Measurements from ENCODE around the gene DMWD.

DNA sequence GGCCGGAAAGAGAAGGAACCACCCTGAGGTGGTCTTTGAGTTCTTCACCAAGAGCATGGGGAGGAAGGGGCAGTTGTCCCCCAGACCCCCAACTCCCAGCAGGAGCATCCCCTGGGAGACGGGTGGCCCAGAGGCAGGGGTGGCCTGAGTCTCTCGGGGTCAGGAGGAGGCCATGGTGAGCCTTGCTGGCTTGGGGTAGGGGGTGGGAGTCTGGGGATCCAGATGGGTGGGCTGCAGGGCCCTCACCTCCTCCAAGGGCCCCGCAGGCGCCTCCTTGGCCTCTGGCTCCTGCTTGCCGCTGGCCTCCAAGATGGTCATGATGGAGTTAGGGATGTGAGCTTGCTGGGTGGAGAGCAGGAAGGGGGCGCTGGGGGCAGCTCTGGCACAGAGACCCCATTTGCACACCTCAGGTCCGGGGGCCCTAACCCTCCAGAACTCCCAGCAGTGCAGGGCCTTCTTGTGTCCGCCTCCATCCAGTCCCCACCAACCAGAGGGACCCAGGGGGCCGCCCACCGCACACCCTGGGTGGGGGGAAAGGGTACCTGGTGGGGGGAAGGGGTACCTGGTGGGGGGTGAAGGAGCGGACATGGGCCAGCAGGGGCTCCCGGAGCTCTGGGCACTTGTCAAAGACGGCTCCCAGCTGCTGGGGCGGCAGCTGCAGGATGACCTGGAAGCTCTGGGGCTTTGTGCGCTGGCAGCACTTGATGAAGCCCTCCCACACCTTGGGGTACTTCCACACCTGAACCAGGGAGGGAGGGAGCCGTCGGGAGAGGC, 23.8 kb upstream of the DMWD start:
- TF ChIP-seq, protein P1, sequence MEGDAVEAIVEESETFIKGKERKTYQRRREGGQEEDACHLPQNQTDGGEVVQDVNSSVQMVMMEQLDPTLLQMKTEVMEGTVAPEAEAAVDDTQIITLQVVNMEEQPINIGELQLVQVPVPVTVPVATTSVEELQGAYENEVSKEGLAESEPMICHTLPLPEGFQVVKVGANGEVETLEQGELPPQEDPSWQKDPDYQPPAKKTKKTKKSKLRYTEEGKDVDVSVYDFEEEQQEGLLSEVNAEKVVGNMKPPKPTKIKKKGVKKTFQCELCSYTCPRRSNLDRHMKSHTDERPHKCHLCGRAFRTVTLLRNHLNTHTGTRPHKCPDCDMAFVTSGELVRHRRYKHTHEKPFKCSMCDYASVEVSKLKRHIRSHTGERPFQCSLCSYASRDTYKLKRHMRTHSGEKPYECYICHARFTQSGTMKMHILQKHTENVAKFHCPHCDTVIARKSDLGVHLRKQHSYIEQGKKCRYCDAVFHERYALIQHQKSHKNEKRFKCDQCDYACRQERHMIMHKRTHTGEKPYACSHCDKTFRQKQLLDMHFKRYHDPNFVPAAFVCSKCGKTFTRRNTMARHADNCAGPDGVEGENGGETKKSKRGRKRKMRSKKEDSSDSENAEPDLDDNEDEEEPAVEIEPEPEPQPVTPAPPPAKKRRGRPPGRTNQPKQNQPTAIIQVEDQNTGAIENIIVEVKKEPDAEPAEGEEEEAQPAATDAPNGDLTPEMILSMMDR (IDR thresholded peaks at IDR 0.05; ENCODE audit: insufficient read depth, low read length, poor library complexity, severe bottlenecking) = no peak
- TF ChIP-seq EZH2phosphoT487 (conservative IDR thresholded peaks at IDR 0.05; ENCODE audit: low read length) = no peak

Measured in SU-DHL-6 (cell line).